NCI-H2171 (cell line): Measurements from ENCODE around the gene WHAMM.
"Not testable (repeated sequence)": the region's sequence is repeated elsewhere in the genome, so short reads cannot be mapped to it uniquely, and the experiment has no call there.

ENCODE experiments used
- DNase-seq: peaks from one replicate; lab custom pipeline; 2025; lab: John Stamatoyannopoulos, UW

WHAMM gene

GRCh38 chr15:82865981-82866380, 56.6 kb downstream of the WHAMM start:
- not testable (repeated sequence) for DNase-seq

GRCh38 chr15:82870727-82871320, 61.4 kb downstream of the WHAMM start:
- no peak for DNase-seq

GRCh38 chr15:82871358-82871757, 61.9 kb downstream of the WHAMM start:
- no peak for DNase-seq

- DNase-seq, result no peak
Observed at GRCh38 chr15:82871832-82872484, 62.5 kb downstream of the WHAMM start.

GRCh38 chr15:82873000-82873680, 63.7 kb downstream of the WHAMM start:
- DNase-seq, result no peak

- DNase-seq, result no peak
Observed at GRCh38 chr15:82874267-82874666, 64.8 kb downstream of the WHAMM start.

- no peak for DNase-seq
Observed at GRCh38 chr15:82874961-82875360, 65.5 kb downstream of the WHAMM start.

- no peak for DNase-seq
Observed at GRCh38 chr15:82875411-82876003, 66.1 kb downstream of the WHAMM start.

- DNase-seq, result no peak
Observed at GRCh38 chr15:82877825-82878224, 68.4 kb downstream of the WHAMM start.

- no peak for DNase-seq
Observed at GRCh38 chr15:82878325-82878724, 68.9 kb downstream of the WHAMM start.

GRCh38 chr15:82880704-82881103, 71.3 kb downstream of the WHAMM start:
- DNase-seq, result no peak

GRCh38 chr15:82881747-82882146, 72.3 kb downstream of the WHAMM start:
- no peak for DNase-seq

- DNase-seq, result no peak
Observed at GRCh38 chr15:82882273-82882928, 73.0 kb downstream of the WHAMM start.
